AG20443 (cell line): Measurements from ENCODE around the gene SLC47A1.

Experiments
- DNase-seq: peaks from one replicate; pipeline ENCODE4 v3.0.0; 2012; ENCODE audit warnings: low spot score, mixed read lengths

The SLC47A1 gene

GRCh38 chr17:19596869-19597268 lies 63.2 kb downstream of the SLC47A1 start:
- no peak for DNase-seq

- DNase-seq: no peak
Observed at GRCh38 chr17:19610311-19610710, 76.7 kb downstream of the SLC47A1 start.

- no peak for DNase-seq
Observed at GRCh38 chr17:19610879-19611278, 77.2 kb downstream of the SLC47A1 start.

GRCh38 chr17:19613979-19614378 lies 80.3 kb downstream of the SLC47A1 start:
- DNase-seq: no peak

- no peak for DNase-seq
Observed at GRCh38 chr17:19614900-19615299, 81.2 kb downstream of the SLC47A1 start.

GRCh38 chr17:19618015-19618414 lies 84.4 kb downstream of the SLC47A1 start:
- DNase-seq: no peak

- no peak for DNase-seq
Observed at GRCh38 chr17:19619705-19620325, 86.2 kb downstream of the SLC47A1 start.

GRCh38 chr17:19621697-19622096 lies 88.0 kb downstream of the SLC47A1 start:
- DNase-seq: no peak

GRCh38 chr17:19626079-19626478 lies 92.4 kb downstream of the SLC47A1 start:
- no peak for DNase-seq
